Fibroblast of lung (primary cell): ENCODE results near the gene CFAP45. TPM values are rescaled to one million over a fixed set of nuclear protein-coding genes. Genes with fewer than 3 reads are reported as not detected.

Experiments used
- DNase-seq, 2 donors: peaks; one replicate each; pipeline versions ENCODE4 v3.0.0 to v3.0.0-alpha.2; 2010; ENCODE audit warnings: low read depth in 2 of 2
- H2AFZ ChIP-seq: 2 replicates; pipeline ENCODE4 v1.5.1; 2012; ENCODE audit warnings: low read length, control low read depth, inconsistent platforms
- H3K27ac ChIP-seq: 2 replicates; pipeline ENCODE4 v1.5.1; 2011; ENCODE audit warnings: low read length, control low read depth; ENCODE audit not compliant: insufficient read depth
- H3K27me3 ChIP-seq: 2 replicates; pipeline ENCODE4 v1.5.1; 2011; ENCODE audit warnings: mild to moderate bottlenecking, low read length; ENCODE audit not compliant: control insufficient read depth, insufficient read depth
- H3K36me3 ChIP-seq: 2 replicates; pipeline ENCODE4 v1.5.1; 2011; ENCODE audit warnings: low read length; ENCODE audit not compliant: control insufficient read depth, insufficient read depth
- H3K4me1 ChIP-seq: 2 replicates; pipeline ENCODE4 v1.5.1; 2011; ENCODE audit warnings: low read length; ENCODE audit not compliant: control insufficient read depth, insufficient read depth; ENCODE audit errors: extremely low read depth
- H3K4me2 ChIP-seq: 2 replicates; pipeline ENCODE4 v1.5.1; 2011; ENCODE audit warnings: low read length, control low read depth; ENCODE audit not compliant: insufficient read depth; ENCODE audit errors: extremely low read depth
- H3K4me3 ChIP-seq, 4 experiments: fragments of 200-600 bp in 1 of 4; sonication (generic) in 1 of 4; replicated peaks in 1 of 4; 2 replicates each; pipeline ENCODE4 v1.5.1; 2011 to 2016; ENCODE audit warnings: low read length in 4 of 4, low read depth in 3 of 4, mild to moderate bottlenecking in 3 of 4, control low read depth in 2 of 4, inconsistent platforms in 1 of 4, mixed read lengths in 1 of 4; ENCODE audit not compliant: insufficient read depth in 1 of 4; ENCODE audit errors: control extremely low read depth in 1 of 4
- H3K79me2 ChIP-seq: 2 replicates; pipeline ENCODE4 v1.5.1; 2012; ENCODE audit warnings: mild to moderate bottlenecking, low read length, inconsistent platforms; ENCODE audit not compliant: control insufficient read depth, insufficient read depth
- H3K9ac ChIP-seq: 2 replicates; pipeline ENCODE4 v1.5.1; 2011; ENCODE audit warnings: mild to moderate bottlenecking, low read length, control low read depth; ENCODE audit not compliant: insufficient read depth
- H3K9me3 ChIP-seq: 2 replicates; pipeline ENCODE4 v1.5.1; 2012; ENCODE audit warnings: low read depth, low read length; ENCODE audit not compliant: control insufficient read depth, insufficient read depth
- H4K20me1 ChIP-seq: 2 replicates; pipeline ENCODE4 v1.5.1; 2011; ENCODE audit warnings: low read length; ENCODE audit not compliant: control insufficient read depth, insufficient read depth; ENCODE audit errors: extremely low read depth
- CTCF ChIP-seq, 2 donors: IDR thresholded peaks in 1 of 2; conservative IDR thresholded peaks in 1 of 2; 1 replicate in 1 of 2; 2 replicates in 1 of 2; pipeline ENCODE4 v1.5.1; 2011 to 2012; ENCODE audit warnings: low read length in 2 of 2, control low read depth in 1 of 2, inconsistent platforms in 1 of 2, low read depth in 1 of 2, mild to moderate bottlenecking in 1 of 2
- EZH2 ChIP-seq: IDR thresholded peaks from 2 replicates; pipeline ENCODE4 v1.5.1; 2012; ENCODE audit warnings: low read length, control low read depth, mild to moderate bottlenecking; ENCODE audit errors: missing control alignments
- polyA plus RNA-seq, 2 donors: library from polyadenylated mRNA; depleted of rRNA in 1 of 2; stranded (reverse) in 1 of 2; unstranded in 1 of 2; fragments of >200 nt; gene quantifications; 2 replicates each; pipeline ENCODE4 v1.2.1, GENCODE V29; 2011 to 2012; ENCODE audit warnings: missing spikeins in 1 of 2
- total RNA-seq: library from RNA; depleted of rRNA; stranded (reverse); fragments of >200 nt; gene quantifications from 2 replicates; pipeline ENCODE4 v1.2.1, GENCODE V29; 2014

Gene CFAP45
- total and polyA plus RNA-seq, 2 donors (not counting 1 experiment from before 2014, with no cell fraction given), result 1.2 to 1.5 TPM

DNA sequence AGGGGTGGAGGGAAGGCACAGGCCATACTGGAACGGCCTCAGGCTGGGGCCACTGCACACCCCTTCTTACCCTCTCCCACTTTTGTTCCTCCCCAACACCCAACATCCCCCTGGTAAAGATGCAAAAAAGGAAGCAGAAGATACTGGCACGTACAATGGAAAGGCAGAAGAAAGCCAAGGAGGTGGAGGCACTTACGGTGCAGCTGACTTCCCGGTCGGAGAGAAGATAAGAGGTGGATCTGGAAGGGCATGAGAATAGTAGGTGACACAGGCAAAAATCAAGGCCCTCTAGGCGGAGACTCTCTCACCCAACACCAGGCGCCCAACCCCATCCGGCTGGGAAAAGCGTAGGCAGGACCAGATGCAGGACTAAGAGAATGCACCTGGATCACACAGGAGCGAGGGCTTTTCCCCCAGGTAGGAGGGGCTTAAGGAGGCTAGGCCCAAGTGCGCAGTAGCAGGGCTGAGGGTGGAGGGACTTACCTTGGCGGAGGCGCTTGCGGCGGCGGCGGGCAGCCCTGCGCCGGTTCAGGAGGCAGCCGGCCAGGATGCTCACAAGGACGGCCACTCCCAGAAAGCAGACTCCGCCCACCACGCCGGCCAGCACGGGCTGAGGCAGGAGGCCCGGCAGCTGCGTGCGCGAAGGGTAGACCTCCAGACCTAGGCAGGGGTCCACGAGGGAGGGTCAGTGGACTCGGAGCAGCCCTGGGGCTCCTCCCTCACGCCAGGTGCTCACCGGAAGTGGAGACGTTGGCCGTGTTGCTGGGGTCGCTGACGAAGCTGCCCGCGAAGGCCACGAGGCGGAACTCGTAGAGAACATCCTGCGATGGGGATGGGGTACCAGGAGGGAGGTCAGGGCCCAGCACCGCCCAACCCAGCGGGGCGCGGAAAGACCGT, 29.4 kb upstream of the CFAP45 start:
- Histone ChIP-seq H3K36me3 (no peaks in the 10 kb centered on the region), H3K9ac (no peak overlapping the region), H4K20me1 (no peaks in the 10 kb centered on the region), H3K4me3 (no peak overlapping the region), H3K27me3 (no peaks in the 10 kb centered on the region), H3K27ac (no peak overlapping the region), H3K4me2 (no peak overlapping the region), H3K79me2 (peaks cover 6% of the 10 kb centered on the region), H2AFZ (no peak overlapping the region), H3K4me1 (peaks cover 4% of the 10 kb centered on the region), H3K9me3 (no peaks in the 10 kb centered on the region)
- TF ChIP-seq EZH2 (no peak), CTCF (conservative IDR thresholded peaks at IDR 0.05 in 1 of 2, IDR thresholded peaks at IDR 0.05 in 1 of 2; ENCODE audit: low read depth in 1 of 2, low read length in 2 of 2) (no peak)
- no peak for DNase-seq

- no peaks in the 10 kb centered on the region for H4K20me1 ChIP-seq
- H3K9ac ChIP-seq, result no peak overlapping the region
- peaks cover 4% of the 10 kb centered on the region for H3K4me1 ChIP-seq
- no peaks in the 10 kb centered on the region for H3K9me3 ChIP-seq
- no peaks in the 10 kb centered on the region for H3K36me3 ChIP-seq
- TF ChIP-seq EZH2 (no peak), CTCF (conservative IDR thresholded peaks at IDR 0.05 in 1 of 2, IDR thresholded peaks at IDR 0.05 in 1 of 2; ENCODE audit: low read depth in 1 of 2, low read length in 2 of 2) (no peak)
- DNase-seq, result no peak
- H2AFZ ChIP-seq, result no peak overlapping the region
- H3K4me2 ChIP-seq, result no peak overlapping the region
- H3K27ac ChIP-seq, result no peak overlapping the region
- H3K79me2 ChIP-seq, result peaks cover 14% of the 10 kb centered on the region
- H3K27me3 ChIP-seq, result no peaks in the 10 kb centered on the region
- H3K4me3 ChIP-seq, result no peak overlapping the region
These were observed 28.6 kb upstream of the CFAP45 start for GRCh38 chr1:159928491-159929050.

DNA sequence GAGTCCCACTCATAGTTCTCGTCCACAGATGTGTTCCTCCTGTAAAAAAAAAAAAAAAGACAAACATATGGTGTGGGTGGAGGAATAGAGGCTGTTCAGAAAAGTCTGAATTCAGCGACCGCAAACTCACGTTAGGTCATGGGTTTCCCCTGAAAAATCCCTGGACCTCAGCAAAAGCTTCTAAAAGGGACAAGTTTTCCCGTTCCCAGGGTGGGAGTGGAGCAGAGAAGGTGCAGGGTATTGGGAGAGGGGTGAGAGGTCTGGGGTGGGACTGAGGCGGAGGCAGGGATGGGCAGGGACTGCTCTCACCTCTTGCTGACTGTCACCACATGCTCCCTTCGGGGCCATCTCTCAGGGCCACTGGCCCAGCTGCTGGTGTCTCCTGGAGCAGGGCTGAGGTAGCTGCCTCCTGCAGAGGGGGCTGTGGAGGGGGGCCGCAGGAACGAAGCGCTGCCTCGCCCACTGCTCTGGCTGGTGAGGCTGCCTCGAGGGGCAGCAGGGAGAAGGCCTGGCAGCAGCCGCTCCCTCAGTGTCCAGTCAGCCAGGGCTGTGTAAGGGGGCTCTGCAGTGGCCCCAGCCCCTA, 28.0 kb upstream of the CFAP45 start:
- H3K9me3 ChIP-seq, result no peaks in the 10 kb centered on the region
- TF ChIP-seq EZH2 (no peak), CTCF (conservative IDR thresholded peaks at IDR 0.05 in 1 of 2, IDR thresholded peaks at IDR 0.05 in 1 of 2; ENCODE audit: low read depth in 1 of 2, low read length in 2 of 2) (no peak)
- H3K27me3 ChIP-seq, result no peaks in the 10 kb centered on the region
- H3K9ac ChIP-seq, result no peak overlapping the region
- no peak overlapping the region for H3K4me2 ChIP-seq
- H3K79me2 ChIP-seq, result peaks cover 20% of the 10 kb centered on the region
- H2AFZ ChIP-seq, result no peak overlapping the region
- peaks cover 4% of the 10 kb centered on the region for H3K4me1 ChIP-seq
- no peaks in the 10 kb centered on the region for H3K36me3 ChIP-seq
- H3K4me3 ChIP-seq, result no peak overlapping the region
- no peak for DNase-seq
- no peaks in the 10 kb centered on the region for H4K20me1 ChIP-seq
- no peak overlapping the region for H3K27ac ChIP-seq
